SK-N-SH (cell line): ENCODE results near the gene ZNF579.
A peak's percentile ranks its signal among the peaks of the same experiment; 100 is the strongest.

Experiments
- EP300 ChIP-seq, 2 experiments: IDR thresholded peaks; 2 replicates each; pipeline versions ENCODE4 v1.4.0 to v1.6.1; 2012; ENCODE audit warnings: borderline replicate concordance in 1 of 2, low read depth in 1 of 2, low read length in 1 of 2
- EZH2phosphoT487 ChIP-seq: fragments of 200-600 bp; sonication (generic); IDR thresholded peaks from 2 replicates; pipeline ENCODE4 v1.6.1; 2017; ENCODE audit warnings: low read depth, mixed run types, mild to moderate bottlenecking, antibody characterized with exemption, moderate library complexity, borderline replicate concordance
- NFIC ChIP-seq: IDR thresholded peaks from 2 replicates; pipeline ENCODE4 v1.4.0; 2012; ENCODE audit warnings: borderline replicate concordance
- REST ChIP-seq: IDR thresholded peaks from 2 replicates; pipeline ENCODE4 v1.6.1; 2012; ENCODE audit warnings: mild to moderate bottlenecking, low read depth, low read length, moderate library complexity
- SMC3 ChIP-seq: IDR thresholded peaks from 2 replicates; pipeline ENCODE4 v1.6.1; 2012; ENCODE audit warnings: low read depth, low read length, improper control_type of control experiment
- TEAD4 ChIP-seq: IDR thresholded peaks from 2 replicates; pipeline ENCODE4 v1.4.0; 2012; ENCODE audit warnings: mild to moderate bottlenecking, borderline replicate concordance; ENCODE audit not compliant: insufficient read depth
- USF1 ChIP-seq: IDR thresholded peaks from 2 replicates; pipeline ENCODE4 v1.4.0; 2012; ENCODE audit warnings: low read depth, borderline replicate concordance
- TF ChIP-seq, protein P1 (sequence below): fragments of 200-600 bp; sonication (generic); IDR thresholded peaks from 2 replicates; pipeline ENCODE4 v1.6.1; 2017; ENCODE audit warnings: antibody characterized with exemption, mild to moderate bottlenecking, moderate library complexity
- TF ChIP-seq, protein P2 (sequence below): fragments of 150-350 bp; IDR thresholded peaks from 2 replicates; pipeline ENCODE4 v1.6.1; 2016; ENCODE audit warnings: mild to moderate bottlenecking, low read depth, low read length

DNA sequence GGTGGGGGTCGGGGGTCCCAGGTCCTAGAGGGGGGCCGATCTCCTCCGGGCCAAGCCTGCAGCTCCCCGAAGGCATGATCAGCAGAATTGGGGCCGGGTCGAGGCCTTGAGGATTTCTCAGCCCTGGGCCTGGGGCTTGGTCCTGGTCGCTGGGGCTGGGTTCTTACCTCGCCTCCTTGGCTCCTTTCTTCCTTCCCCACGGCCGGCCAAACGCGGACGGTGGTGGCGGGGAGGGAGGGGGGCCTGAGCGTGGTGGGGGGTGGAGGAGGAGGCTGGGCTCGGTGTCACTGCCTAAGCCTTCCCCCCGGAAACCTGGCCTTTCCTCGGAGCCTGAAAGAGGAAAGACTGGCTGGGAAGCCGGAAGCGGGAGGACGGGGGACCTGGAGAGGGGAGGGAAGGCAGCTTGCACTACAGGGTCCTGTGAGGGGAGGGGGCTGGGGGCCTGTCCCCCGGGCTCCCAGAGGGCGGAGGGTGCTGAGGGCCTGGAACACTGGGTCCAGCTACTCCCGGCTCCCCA lies at the start of gene ZNF579:
- TF ChIP-seq, protein P1, sequence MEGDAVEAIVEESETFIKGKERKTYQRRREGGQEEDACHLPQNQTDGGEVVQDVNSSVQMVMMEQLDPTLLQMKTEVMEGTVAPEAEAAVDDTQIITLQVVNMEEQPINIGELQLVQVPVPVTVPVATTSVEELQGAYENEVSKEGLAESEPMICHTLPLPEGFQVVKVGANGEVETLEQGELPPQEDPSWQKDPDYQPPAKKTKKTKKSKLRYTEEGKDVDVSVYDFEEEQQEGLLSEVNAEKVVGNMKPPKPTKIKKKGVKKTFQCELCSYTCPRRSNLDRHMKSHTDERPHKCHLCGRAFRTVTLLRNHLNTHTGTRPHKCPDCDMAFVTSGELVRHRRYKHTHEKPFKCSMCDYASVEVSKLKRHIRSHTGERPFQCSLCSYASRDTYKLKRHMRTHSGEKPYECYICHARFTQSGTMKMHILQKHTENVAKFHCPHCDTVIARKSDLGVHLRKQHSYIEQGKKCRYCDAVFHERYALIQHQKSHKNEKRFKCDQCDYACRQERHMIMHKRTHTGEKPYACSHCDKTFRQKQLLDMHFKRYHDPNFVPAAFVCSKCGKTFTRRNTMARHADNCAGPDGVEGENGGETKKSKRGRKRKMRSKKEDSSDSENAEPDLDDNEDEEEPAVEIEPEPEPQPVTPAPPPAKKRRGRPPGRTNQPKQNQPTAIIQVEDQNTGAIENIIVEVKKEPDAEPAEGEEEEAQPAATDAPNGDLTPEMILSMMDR = no peak
- TF ChIP-seq USF1 = no peak
- TF ChIP-seq SMC3 = no peak
- peak in 1 of 2 experiments; percentile 46; a peak in 1 of 4 replicates for TF ChIP-seq EP300 (IDR thresholded peaks at IDR 0.05; ENCODE audit: borderline replicate concordance in 1 of 2, low read depth in 1 of 2, low read length in 1 of 2)
- no peak for TF ChIP-seq EZH2phosphoT487
- no peak for TF ChIP-seq TEAD4
- peak; percentile 79 for TF ChIP-seq REST
- TF ChIP-seq, protein P2, sequence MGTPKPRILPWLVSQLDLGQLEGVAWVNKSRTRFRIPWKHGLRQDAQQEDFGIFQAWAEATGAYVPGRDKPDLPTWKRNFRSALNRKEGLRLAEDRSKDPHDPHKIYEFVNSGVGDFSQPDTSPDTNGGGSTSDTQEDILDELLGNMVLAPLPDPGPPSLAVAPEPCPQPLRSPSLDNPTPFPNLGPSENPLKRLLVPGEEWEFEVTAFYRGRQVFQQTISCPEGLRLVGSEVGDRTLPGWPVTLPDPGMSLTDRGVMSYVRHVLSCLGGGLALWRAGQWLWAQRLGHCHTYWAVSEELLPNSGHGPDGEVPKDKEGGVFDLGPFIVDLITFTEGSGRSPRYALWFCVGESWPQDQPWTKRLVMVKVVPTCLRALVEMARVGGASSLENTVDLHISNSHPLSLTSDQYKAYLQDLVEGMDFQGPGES = no peak
- TF ChIP-seq NFIC = 0 out of 2 replicates have a peak, but pooled peaks have one; percentile 10
